T-helper 9 cell (primary cell): Measurements from ENCODE around the gene TIMP1.
"Not testable (repeated sequence)": the region's sequence is repeated elsewhere in the genome, so short reads cannot be mapped to it uniquely, and the experiment has no call there.

Experiments
- DNase-seq: peaks from one replicate; pipeline ENCODE4 v3.0.0-alpha.2; 2020

Gene TIMP1

GRCh38 chrX:47574076-47574546 is 8.1 kb upstream of the TIMP1 start:
- DNase-seq, result no peak

GRCh38 chrX:47574547-47575301 is 7.5 kb upstream of the TIMP1 start:
- DNase-seq, result no peak

GRCh38 chrX:47576021-47576898 is 6.0 kb upstream of the TIMP1 start:
- DNase-seq, result no peak

- DNase-seq, result no peak
These were observed 4.8 kb upstream of the TIMP1 start for GRCh38 chrX:47577424-47577823.

- no peak for DNase-seq
These were observed 4.3 kb upstream of the TIMP1 start for GRCh38 chrX:47577901-47578300.

GRCh38 chrX:47578692-47579091 is 3.5 kb upstream of the TIMP1 start:
- no peak for DNase-seq

- DNase-seq, result no peak
These were observed 2.7 kb upstream of the TIMP1 start for GRCh38 chrX:47579537-47579936.

GRCh38 chrX:47583240-47583861 is 1.1 kb downstream of the TIMP1 start:
- DNase-seq, result no peak

- no peak for DNase-seq
These were observed 2.5 kb downstream of the TIMP1 start for GRCh38 chrX:47584714-47585113.

- DNase-seq, result no peak
These were observed 3.0 kb downstream of the TIMP1 start for GRCh38 chrX:47585273-47585672.

- DNase-seq, result no peak
These were observed 4.0 kb downstream of the TIMP1 start for GRCh38 chrX:47586043-47586787.

- no peak for DNase-seq
These were observed 5.1 kb downstream of the TIMP1 start for GRCh38 chrX:47587091-47587891.

GRCh38 chrX:47587906-47588735 is 5.9 kb downstream of the TIMP1 start:
- no peak for DNase-seq

GRCh38 chrX:47590984-47591383 is 8.7 kb downstream of the TIMP1 start:
- no peak for DNase-seq

- DNase-seq, result no peak
These were observed 11.3 kb downstream of the TIMP1 start for GRCh38 chrX:47593522-47593921.

- no peak for DNase-seq
These were observed 13.5 kb downstream of the TIMP1 start for GRCh38 chrX:47595716-47596251.

- DNase-seq, result no peak
These were observed 14.0 kb downstream of the TIMP1 start for GRCh38 chrX:47596256-47596655.

- no peak for DNase-seq
These were observed 15.0 kb downstream of the TIMP1 start for GRCh38 chrX:47597222-47597621.

- DNase-seq, result not testable (repeated sequence)
These were observed 20.9 kb downstream of the TIMP1 start for GRCh38 chrX:47603125-47603524.

- DNase-seq, result no peak
These were observed 22.8 kb downstream of the TIMP1 start for GRCh38 chrX:47605024-47605423.

- no peak for DNase-seq
These were observed 24.9 kb downstream of the TIMP1 start for GRCh38 chrX:47607091-47607490.
